Measurements from ENCODE around the gene DLG4.

DNA sequence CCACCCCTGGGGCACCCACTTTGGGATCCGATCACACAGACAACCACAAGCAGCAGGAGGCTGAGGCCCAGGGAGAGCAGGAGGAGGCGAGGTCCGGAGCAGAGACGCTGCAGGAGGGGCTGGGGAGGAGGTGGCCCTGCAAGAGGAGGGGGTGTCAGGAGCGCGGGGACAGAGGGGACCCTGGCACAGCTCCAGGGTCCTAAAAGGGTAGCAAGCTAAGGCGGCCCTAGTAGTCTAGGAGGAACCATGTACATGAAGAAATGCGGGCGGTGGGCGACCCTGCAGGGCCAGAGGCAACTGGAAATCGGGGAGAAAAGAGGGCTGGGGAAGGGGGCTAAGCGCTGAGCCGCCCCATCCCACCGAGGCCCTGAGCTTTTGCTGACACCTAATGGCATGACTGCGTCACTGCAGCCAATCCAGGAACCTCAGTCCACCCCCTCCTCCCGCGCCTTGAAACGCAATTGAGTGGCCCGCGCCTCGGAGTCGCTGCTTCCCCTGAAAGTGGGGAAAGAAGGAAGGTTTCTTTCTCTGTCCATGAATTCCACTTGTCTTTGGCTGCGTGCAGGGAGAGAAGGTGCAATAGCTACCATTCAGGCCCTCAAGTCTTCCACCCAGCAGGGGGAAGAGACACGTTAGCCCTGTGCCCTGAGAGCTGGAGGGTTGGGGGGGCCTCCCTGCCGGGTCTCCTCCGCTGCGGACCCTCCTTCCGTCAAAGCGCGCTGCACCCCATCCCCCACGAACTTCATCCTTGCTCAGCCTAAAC lies 42.3 kb downstream of the DLG4 start:
- no peak for TF ChIP-seq FOXM1 (IDR thresholded peaks at IDR 0.05; ENCODE audit: borderline replicate concordance, low read depth)
- TF ChIP-seq, protein P1, sequence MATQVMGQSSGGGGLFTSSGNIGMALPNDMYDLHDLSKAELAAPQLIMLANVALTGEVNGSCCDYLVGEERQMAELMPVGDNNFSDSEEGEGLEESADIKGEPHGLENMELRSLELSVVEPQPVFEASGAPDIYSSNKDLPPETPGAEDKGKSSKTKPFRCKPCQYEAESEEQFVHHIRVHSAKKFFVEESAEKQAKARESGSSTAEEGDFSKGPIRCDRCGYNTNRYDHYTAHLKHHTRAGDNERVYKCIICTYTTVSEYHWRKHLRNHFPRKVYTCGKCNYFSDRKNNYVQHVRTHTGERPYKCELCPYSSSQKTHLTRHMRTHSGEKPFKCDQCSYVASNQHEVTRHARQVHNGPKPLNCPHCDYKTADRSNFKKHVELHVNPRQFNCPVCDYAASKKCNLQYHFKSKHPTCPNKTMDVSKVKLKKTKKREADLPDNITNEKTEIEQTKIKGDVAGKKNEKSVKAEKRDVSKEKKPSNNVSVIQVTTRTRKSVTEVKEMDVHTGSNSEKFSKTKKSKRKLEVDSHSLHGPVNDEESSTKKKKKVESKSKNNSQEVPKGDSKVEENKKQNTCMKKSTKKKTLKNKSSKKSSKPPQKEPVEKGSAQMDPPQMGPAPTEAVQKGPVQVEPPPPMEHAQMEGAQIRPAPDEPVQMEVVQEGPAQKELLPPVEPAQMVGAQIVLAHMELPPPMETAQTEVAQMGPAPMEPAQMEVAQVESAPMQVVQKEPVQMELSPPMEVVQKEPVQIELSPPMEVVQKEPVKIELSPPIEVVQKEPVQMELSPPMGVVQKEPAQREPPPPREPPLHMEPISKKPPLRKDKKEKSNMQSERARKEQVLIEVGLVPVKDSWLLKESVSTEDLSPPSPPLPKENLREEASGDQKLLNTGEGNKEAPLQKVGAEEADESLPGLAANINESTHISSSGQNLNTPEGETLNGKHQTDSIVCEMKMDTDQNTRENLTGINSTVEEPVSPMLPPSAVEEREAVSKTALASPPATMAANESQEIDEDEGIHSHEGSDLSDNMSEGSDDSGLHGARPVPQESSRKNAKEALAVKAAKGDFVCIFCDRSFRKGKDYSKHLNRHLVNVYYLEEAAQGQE (IDR thresholded peaks at IDR 0.05; ENCODE audit: low read depth) = no peak

All from Ishikawa (cell line).